Activated T-helper 1 cell treated with Interleukin-2 at 50 U/mL for 16 hours (primary cell): ENCODE results near the gene KRT75.
"Not testable (repeated sequence)": the region's sequence is repeated elsewhere in the genome, so short reads cannot be mapped to it uniquely, and the experiment has no call there.

Experiments
- DNase-seq: peaks from one replicate; pipeline ENCODE4 v3.0.0-alpha.2; 2020; ENCODE audit warnings: low read depth

Gene KRT75

DNA sequence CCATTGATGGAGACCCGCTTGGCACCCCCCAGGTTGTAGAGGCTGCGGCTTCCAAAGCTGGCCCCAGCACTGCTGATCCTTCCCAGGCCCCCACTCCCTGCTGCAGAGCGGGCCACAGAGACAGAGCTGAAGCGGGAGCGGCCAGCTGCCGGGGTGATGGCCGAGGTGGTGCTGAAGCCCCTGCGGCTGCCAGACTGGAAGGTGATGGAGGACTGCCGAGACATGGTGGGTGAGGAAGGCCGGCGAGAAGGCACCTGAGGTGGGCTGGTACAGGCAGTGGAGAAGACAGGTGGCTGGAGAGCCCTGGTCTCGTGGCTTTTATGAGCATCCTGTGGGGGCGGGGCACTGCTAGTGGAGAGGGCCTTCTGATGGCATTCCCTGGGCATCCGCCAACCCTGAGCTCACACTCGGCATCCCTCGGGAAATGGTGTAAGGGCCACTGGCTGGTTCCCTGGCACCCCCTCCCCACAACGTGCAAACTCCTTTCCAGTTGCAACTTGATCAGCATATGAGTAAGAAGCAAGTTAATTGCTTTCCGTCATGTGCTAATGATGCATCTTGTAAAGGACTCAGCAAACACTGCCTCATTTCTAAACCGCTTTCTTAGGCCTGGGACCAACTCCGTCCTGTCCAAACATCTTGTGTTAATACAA, at the start of gene KRT75:
TSS of gene KRT75 (minus strand) at position 291 of the 653 bp plus-strand sequence. CDS start at position 224, 67 bp downstream.
- no peak for DNase-seq

DNA sequence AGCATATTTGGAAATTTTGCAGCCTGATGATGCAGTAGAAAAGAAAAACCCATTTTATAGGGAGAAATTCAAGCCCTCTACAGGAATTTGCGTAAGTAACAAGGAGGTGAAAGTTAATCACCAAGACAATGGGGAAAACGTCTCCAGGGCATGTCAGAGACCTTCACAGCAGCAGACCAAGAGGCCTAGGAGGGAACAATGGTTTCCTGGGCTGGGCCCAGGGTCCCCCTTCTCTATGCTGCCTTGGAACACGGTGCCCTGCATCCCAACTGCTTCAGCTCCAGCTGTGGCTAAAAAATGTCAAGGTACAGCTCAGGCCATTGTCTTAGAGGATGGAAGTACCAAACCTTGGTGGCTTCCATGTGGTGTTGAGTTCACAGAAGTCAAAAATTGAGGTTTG, 45.9 kb upstream of the KRT75 start:
- DNase-seq, result no peak

DNA sequence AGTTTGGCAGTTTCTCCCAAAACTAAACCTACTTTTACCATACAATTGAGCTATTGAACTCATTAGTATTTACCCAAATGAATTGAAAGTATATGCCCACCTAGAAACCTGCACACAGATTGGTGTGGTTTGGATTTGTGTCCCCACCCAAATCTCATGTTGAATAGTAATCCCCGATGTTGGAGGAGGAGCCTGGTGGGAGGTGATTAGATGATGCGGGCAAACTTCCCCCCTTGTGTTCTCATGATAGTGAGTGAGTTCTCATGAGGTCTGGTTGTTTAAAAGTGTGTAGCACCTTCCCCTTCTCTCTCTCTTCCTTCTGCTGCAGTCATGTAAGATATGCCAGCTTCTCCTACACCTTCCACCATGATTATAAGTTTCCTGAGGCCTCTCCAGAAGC, 43.5 kb upstream of the KRT75 start:
- no peak for DNase-seq

DNA sequence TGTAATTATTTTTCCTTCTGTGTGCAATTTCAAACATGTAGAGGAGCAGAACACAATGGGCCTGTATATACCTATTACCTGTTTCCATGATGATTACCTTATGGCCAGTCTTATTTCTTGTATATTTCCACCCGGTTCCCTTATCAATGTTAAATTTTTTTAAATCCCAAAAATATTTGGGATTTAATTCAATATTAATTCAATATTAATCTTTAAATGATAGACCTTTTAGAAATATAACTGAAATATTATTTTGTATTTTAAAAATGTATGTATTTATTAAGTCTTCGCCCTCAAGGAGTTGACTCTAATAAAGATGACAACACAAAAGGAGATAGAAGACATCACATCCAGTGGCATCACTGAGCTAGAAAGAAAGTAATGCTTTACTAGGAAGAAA, 40.0 kb upstream of the KRT75 start:
- DNase-seq, result no peak

DNA sequence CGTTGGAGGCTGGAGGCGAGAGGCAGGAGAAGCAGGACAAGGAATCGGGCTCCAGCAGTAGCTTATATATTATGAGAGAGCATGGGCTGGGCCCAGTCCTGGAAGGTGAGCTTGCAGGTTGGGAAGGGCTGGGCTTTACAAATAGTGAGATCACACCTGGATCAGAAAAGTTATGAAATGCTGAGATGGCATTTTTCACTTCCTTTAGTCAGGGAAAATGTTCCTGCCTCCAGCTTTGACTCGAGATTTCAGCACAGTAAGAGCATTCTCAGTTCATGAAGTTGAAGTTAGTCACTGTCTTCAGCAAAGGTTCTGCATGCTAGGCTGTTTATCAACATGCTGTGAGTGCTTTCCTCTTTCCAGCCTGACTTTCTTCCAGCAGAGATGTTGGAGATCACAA, 39.6 kb upstream of the KRT75 start, which contains the start of gene KRT6C:
TSS of gene KRT6C (minus strand) at position 38 of the 400 bp plus-strand sequence. CDS start 68 bp downstream, outside the sequence.
- no peak for DNase-seq

DNA sequence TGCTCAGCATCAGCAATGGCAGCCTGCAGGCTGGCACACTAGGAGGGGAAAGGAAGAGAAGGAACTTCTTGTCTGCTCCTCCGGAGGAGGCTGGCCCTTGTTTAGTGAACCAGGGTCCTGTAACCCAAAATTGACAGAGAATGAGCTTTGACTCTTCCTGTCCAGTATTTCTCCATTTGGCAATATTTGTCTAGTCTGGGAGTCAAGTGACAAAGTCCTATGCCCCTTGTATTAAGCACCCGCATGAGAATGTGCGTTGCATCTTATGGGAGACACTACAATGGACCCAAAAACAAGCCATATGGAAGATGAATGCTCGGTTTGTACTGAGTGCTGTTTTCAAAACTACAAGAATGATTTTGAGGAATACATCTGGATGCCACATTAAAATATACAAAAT, 35.7 kb upstream of the KRT75 start:
- DNase-seq, result no peak

DNA sequence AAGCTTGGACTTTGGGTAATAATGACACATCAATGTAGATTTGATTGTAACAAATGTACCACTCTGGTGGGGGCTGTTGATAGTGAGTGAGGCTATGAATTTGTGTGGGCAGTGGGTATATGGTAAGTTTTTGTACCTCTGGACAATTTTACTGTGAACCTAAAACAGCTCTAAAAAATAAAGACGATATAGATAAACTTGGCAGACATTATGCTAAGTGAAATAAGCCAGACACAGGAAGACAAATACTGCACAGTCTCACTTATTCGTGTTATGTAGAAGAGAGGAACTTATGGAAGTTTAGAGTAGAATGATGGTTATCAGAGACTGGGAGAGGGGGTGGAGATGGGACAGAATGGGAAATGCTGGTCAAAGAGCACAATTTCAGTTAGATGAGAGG, 30.7 kb upstream of the KRT75 start:
- DNase-seq, result no peak

DNA sequence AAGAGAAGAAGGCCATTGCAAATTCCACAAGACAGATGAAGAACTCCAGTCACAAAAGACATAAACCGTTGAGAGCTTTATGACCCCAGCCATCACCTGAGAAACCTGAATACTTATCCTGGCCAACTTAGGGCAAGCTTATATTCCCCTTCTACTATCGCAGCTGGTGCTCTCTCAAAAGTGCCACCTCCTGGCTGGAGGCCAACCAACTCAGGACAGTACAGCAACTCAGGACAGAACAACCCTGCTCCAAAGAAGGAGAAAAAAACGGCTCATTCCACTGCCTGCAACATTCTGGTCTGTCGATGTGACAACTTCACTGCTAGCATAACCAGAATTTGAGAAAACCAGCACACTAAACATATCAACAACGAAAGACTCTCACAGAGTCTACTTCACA, 27.5 kb upstream of the KRT75 start:
- DNase-seq, result no peak

DNA sequence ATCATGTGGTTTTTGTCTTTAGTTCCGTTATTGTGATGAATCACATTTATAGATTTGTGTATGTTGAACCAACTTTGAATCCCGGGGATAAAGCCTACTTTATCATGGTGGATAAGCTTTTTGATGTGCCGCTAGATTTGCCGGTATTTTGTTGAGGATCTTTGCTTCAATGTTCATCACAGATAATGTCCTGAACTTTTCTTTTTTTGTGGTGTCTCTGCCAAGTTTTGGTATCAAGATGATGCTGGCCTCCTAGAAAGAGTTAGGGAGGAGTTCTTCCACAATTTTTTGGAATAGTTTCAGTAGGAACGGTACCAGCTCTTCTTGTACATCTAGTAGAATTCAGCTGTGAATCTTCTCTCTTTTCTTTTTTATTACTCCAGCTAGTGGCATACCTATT, 24.7 kb upstream of the KRT75 start:
- DNase-seq, result no peak

DNA sequence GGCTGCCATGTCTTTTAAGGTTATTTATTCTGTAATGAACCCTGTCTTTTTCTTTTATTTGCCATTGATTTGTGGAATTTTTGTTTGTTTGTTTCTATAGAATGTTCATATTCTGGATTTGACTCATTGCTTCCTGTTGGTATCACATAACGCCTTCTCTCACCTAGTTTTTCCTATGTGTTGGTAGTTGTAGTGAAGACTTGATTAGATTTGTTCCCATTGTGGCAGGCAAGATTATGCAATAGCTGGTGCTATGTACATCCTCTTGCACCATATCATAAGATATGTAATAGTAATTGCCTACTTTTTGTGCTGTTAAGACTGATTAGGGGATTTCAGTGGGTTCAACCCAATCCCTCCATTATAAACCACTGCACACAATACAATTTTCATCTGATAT, 21.6 kb upstream of the KRT75 start:
- no peak for DNase-seq

DNA sequence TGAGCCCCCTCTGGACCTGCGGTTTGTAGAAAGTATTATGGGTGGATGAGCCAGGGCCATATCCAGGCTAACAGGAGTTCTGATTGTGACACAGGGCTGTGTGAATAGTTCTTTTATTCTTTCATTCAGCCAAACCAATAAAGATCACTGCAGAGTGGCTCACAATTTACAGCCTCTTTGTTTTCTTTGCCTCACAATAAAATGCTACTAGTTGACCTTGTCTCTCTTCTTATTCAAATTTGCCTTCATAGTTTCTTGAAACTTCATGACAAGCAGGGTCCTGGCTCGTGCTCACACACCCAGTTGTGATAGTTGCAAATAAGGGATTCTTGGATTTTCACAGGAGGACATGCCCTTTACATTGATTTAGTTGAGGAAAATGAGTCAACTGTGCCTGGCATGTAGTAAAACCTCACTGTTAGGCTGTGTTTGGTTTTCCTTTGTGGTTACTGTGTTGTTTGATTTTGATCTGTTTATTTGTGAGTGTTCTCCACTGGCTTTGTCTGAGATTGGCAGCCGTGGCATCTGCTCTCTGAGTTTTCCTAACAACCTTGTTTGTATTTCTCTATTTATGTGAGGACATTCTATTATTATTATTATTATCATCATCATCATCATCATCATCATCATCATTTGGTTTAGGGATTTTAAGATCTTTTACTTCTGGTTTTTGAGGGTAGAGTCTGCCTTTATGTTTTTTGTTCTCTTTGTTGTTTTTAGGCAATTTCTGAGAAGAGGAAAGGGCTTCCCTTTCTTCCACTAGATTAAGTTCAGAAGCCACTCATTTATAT, 20.4 kb upstream of the KRT75 start:
- no peak for DNase-seq

DNA sequence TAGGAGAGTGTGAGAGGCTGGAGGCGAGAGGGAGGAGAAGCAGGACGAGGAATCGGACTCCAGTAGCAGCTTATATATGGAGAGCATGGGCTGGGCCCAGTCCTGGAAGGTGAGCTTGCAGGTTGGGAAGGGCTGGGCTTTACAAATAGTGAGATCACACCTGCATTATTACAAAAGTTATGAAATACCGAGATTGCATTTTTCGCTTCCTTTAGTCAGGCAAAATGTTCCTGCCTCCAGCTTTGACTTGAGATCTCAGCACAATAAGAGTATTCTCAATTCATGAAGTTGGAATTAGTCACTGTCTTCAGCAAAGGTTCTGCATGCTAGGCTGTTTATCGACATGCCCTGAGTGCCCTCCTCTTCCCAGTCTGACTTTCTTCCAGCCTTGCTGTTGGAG, 17.9 kb upstream of the KRT75 start, which contains the start of gene KRT6B:
TSS of gene KRT6B (minus strand) at position 46 of the 400 bp plus-strand sequence. CDS start 68 bp downstream, outside the sequence.
- no peak for DNase-seq

DNA sequence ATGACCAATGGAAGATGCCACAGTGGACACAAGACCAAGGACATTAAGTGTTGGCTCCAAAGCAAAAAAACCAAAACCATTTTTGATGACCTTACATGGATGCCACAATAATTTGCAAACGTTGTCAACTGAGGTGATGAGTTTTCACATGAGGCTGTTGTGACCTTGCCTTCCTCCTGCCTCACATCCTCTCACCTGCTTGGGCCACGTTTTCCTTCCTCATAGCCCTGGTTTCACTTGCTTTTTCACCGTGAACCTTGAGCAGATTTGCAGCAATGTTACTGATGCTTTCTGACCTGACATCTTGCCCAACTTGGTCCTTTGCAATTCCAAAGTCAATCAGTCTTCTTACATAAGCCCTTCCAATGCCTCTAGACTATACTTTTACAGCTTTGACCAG, 14.1 kb upstream of the KRT75 start:
- no peak for DNase-seq

DNA sequence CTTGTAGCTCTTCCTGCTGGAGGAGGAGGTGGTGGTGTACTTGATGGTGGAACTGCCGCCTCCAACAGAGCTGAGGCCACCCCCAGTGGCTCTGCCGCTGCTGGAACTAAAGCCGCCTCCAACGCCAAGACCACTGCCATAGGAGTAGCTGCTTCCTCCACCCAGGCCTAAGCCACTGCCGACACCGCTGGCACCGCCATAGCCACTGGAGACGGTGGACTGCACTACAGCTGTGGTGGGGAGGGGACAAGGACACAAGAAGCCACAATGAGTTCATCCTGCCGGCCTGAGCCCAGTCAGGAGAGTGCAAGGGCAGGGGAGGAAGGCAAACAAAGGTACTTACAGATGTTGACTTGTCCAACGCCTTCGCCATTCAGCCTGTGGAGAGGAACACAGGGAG, 13.0 kb upstream of the KRT75 start:
- not testable (repeated sequence) for DNase-seq

DNA sequence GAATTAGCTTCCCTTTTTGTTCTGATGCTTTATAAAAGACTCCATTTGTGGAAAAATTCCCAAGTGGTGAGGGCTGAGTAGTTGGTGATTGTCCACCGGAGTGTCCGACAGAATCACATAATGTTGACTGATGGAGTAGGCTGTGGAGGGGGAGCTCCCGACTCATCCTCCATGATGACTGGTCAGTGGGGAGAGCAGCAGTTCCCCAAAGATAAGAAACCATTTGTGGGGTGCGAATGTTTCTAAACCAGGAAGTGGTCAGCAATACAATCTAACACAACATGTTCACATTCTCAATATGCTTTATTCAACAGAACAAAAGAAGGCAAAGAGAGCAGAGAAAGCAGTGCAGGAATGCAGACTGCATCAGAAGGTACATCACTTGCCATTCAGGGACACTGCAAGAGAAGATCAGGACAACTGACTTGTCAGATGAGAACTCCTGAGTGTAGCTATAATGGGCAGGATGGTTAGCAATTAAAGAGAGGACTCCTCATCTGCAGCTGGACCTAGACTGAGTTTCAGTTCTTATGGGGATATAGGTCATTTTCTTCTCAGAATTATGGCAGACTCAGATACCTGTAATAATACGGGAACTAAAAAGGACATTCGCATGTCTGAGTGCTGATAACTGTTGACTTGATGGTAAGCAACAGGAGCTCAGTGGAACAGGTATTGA, 12.3 kb upstream of the KRT75 start:
- no peak for DNase-seq

DNA sequence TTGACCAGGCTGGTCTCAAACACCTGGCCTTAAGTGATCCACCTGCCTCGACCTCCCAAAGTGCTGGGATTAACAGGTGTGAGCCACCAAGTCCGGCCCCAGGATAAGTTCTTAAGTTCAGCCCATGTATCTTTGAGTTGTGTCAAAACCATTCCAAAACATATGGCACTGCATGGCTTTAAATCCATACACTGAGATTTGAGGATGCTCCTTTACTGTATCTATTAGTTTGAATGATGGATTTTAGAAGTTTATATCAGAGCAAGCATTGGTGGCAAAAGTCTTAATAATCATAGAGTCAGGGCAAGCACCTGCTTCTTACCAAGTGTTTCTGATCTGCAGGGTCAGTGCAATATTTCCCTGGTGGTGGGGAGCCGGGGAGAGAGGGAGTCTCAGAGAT, 11.7 kb upstream of the KRT75 start:
- no peak for DNase-seq

DNA sequence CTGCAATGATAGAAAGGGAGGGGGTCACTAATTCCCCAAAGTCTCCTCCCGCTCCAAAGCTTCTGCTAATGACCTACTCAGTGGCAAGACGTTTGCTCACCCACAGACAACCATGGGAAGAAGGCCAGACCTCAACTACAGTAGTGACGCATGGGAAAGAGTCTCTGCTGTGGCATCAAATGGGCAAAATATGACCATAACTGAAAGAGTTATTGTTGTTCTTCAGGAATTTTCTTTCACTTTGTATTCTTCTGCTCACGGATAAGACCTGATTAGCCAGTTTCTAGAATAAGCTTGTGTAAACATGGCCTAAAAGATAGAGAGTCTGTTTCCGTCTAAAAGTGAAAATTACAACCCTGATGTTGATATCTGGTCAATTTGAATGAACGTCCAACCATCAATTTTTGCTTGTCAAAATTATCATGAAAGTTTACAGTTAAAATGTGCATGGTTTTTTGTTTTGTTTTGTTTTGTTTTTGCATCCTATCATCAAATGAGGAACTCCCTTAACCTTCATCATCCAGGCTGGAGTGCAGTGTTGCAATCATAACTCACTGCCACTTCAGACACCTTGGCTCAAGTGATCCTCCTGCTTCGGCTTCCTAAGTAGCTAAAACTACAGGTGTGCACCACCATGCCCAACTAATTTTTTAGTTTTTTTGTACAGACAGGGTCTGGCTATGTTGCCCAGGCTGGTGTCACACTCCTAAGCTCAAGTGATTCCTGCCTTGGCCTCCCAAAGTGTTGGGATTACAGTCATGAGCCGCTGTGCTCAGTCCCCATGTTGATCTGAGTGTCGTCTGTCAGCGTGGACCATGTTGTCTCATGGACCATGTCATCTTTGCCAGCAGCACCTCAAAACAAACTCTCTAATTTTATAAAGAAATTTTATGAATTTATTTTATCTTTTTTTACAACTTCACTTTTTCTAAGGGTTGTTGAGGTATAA, 10.8 kb upstream of the KRT75 start:
- DNase-seq, result no peak

DNA sequence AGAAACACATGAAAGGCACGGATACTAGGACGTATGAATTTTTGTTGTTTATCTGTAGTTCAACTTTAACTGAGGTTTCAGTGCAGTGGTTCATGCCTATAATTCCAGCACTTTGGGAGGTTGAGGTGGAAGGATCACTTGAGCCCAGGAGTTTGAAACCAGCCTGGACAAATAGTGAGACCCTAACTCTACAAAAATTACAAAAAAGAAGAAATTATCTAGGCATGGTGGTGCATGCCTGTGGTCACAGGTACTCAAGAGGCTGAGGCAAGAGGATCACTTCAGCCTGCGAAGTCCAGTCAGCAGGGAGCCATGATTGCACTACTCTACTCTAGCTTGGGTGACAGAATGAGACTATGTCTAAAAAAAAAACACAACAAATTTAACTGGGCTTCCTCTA, 9.8 kb upstream of the KRT75 start:
- no peak for DNase-seq

DNA sequence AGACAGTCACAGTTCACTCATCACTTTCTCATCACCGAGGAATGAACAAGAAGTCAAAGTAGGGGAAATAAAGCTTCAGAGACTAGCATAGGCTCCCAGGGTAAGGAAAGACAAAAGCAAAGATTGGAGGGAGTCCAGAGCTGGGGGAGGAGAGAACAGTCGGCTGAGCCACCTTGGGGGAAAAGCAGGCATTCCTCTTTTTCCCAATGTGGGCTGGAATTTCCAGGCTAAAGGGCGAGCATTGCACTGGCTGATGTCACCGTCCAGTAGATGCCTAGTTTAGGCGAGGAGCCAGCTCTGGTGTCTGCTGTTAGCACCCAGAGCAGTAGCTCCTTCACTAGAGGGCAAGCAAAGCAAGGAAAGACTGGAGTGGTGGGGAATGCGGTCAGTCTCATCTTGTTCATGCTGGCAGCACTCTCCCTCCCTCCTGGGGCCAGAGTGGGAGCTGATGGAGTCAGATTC, 8.5 kb upstream of the KRT75 start:
- no peak for DNase-seq

DNA sequence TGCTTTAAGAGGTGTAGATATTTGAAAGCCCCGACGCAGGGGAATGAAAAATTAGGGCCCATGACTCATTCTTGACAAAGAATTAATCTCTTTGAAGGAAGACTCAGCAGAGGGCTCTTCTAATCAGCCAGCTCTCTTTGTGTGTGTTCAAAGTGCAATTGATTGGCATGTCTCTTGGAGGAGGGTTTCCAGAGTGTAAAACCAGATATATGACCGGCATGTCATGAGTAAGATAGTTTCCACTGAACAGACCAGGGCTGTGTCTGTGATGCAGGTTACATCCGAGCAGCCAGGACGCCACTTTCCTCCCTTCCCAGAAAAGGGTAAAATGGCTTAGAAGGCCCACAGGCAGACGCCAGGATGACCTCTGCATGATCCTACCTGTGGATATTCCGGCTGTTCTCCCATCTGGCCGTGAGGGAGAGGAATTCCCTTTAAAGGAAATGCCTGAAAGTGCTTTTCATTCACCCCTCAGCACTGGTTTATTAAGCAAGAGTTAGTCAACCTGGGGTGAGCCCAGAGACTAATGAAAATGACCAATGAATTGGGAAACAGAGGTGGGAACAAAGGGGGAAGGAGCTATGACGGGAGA, 7.2 kb upstream of the KRT75 start:
- DNase-seq, result no peak

DNA sequence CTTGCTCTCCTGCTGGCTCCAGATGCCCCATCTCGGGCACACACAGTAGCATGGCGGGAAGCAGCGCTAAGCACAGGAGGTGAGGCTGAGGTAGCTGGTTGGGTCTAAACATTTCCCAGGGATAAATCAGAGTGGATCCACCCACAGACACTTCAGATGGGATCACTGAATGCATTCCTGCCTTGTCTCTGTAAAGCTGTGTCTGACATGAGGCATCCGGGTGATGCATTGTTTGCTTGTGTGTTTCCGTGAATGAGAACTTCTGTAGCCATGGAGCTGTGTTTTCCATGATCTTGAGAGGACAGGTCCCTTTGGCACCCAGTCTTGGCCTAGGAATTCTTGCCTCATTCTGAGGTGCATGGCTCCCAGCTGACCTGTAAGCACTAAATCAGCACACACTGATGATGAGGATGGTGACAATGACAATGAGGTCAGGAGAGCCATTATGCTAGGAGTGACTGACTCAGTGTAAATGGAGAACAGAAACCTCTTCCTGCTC, 6.7 kb upstream of the KRT75 start:
- DNase-seq, result no peak
